ENCODE results near the gene KANK2.

The KANK2 gene

GRCh38 chr19:11197291-11198174 is at the start of gene KANK2:
Gene KANK2, minus strand, starts transcription at chr19:11197545. Its CDS starts 3,034 bp downstream, at chr19:11194511.
- DNase-seq: peak; percentile 90

GRCh38 chr19:11246941-11247340 is 49.6 kb upstream of the KANK2 start:
- DNase-seq: no peak

- DNase-seq: no peak
Observed at GRCh38 chr19:11244846-11245589, 47.7 kb upstream of the KANK2 start.

GRCh38 chr19:11243798-11244169 is 46.4 kb upstream of the KANK2 start:
- DNase-seq: no peak

- DNase-seq: peak; percentile 70
Observed at GRCh38 chr19:11242864-11243797, 45.8 kb upstream of the KANK2 start.

GRCh38 chr19:11242025-11242424 is 44.7 kb upstream of the KANK2 start:
- no peak for DNase-seq

GRCh38 chr19:11240008-11240444 is 42.7 kb upstream of the KANK2 start:
- DNase-seq: no peak

GRCh38 chr19:11239377-11240000 is 42.1 kb upstream of the KANK2 start, which contains the start of gene ANGPTL8:
Gene ANGPTL8, plus strand, starts transcription at chr19:11239619. Its CDS starts 19 bp downstream, at chr19:11239638.
- DNase-seq: no peak

GRCh38 chr19:11238781-11239376 is 41.5 kb upstream of the KANK2 start:
- DNase-seq: no peak

- DNase-seq: no peak
Observed at GRCh38 chr19:11238041-11238440, 40.7 kb upstream of the KANK2 start.

GRCh38 chr19:11237321-11237720 is 40.0 kb upstream of the KANK2 start:
- DNase-seq: no peak

- no peak for DNase-seq
Observed at GRCh38 chr19:11236324-11237301, 39.3 kb upstream of the KANK2 start.

GRCh38 chr19:11234486-11235075 is 37.2 kb upstream of the KANK2 start:
- DNase-seq: no peak

GRCh38 chr19:11233073-11233472 is 35.7 kb upstream of the KANK2 start:
- DNase-seq: no peak

- no peak for DNase-seq
Observed at GRCh38 chr19:11232555-11232954, 35.2 kb upstream of the KANK2 start.

GRCh38 chr19:11230621-11231386 is 33.5 kb upstream of the KANK2 start:
- no peak for DNase-seq

- no peak for DNase-seq
Observed at GRCh38 chr19:11227195-11227886, 30.0 kb upstream of the KANK2 start.

- no peak for DNase-seq
Observed at GRCh38 chr19:11226716-11227166, 29.4 kb upstream of the KANK2 start.

- no peak for DNase-seq
Observed at GRCh38 chr19:11225815-11226214, 28.5 kb upstream of the KANK2 start.
